ENCODE data around the gene RNF41.
A peak's percentile ranks its signal among the peaks of the same experiment; 100 is the strongest.

The RNF41 gene

DNA sequence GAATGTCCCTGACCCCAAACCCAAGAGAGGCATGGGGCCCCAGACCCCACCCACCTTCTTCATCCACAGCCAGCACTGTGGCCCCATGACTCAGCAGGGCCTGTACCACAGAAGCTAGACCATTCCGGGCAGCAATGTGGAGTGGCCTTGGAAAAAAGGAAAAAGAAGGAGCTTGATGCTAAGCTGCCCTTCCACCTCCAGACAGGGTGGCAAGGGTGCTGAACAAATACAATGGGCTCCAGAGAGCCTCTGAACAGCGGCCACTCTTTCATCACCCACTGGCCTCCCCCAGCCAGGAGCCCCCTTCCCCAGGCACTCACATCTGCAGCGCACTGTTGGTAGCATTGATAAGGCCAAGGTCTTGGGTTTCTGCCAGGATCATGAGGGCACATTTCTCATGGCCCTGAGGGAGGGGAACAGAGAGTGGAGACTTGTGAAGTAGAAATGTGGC is 22.0 kb upstream of the RNF41 start:
- DNase-seq (ENCODE audit: low spot score), result no peak

DNA sequence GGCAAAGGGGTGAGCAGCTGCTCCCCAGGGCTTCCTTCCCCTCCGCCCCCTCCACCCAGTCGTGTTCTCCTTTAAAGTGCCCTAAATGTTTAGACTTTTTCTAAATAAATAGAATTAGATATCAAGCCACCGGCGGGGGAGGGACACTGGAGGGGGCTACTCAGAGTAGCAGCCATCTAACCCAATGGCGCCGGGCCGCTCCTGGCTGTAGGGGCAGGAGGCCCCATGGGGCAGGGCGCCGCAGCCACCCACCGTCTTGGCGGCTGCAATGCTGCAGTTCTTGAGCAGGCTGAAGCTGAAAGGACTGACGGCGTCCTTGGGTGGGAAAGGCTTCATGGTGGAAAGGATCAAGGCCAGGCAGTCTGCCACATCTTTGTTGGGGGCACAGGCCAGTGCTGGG is 21.3 kb upstream of the RNF41 start:
- no peak for DNase-seq (ENCODE audit: low spot score)

DNA sequence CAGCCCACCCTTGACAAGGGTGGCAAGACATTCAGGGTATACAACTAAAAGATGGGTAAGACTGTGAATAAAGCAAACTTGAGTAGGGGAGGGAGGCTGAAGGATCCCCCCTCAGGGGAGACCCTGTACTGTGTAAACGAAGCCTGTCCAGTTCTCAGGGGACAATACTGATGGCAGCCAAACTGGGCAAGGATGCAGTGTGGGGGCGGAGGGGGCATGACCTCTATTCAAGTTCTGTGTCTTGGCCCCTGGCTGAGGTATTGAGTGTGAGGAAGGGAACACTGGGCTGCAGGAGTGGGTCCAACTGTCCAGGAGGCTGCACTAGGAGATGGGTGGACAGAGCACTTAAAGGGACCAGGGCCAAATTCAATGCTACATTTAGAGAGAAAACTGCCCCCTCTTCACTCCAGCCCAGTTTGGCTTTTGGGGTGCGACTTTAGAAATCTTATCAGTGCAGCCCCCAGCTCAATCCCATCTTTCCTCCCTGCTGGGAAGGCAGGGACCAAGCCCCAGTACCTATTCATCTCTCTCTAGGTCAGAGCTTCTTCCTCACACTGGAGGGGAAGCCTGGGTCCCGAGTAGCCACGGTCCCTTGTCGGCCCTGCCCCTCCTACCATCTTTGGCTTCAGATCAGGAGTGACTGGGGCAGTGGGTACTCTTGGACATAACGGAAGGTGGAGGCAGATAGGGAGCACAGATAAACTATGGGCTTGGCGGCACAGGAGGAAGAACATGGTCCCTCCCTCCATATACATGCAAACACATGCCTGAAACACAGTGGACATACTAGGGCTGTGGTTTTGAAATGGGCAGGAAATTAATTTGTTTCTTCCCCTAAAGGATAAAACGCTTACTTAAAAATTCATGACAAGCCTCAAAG is 19.9 kb upstream of the RNF41 start:
- DNase-seq (ENCODE audit: low spot score), result no peak

DNA sequence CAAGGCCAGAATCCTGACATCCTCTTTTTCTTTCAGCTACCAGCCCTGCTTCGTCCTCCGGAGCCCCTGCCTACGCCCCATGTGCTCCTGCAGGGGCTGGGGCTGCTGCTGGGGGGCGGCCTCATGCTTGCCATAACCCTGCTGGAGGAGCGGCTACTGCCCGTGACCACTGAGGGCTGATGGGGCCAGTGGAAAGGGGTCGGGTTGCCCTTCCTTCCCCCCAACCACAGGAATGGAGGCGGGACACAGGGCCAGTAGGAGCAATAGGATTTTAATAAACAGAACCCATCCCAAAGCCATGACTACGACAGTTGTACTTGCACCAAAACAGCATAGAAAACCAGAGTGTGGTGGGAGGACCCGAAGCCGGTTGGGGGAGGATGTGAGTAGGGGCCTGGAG is 15.8 kb upstream of the RNF41 start:
- DNase-seq (ENCODE audit: low spot score), result no peak

DNA sequence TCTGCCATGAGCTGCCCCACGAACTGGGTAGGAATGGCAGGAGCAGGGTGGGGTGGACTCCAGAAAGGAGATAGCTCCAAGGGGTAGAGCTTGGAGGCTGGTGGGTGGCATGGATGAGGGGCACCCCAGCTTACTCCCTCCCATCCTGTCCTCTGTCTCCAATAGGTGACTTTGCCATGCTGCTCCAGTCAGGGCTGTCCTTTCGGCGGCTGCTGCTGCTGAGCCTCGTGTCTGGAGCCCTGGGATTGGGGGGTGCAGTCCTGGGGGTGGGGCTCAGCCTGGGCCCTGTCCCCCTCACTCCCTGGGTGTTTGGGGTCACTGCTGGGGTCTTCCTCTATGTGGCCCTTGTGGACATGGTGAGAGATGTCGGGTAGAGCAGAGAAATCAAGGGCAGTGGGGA is 15.3 kb upstream of the RNF41 start:
- DNase-seq (ENCODE audit: low spot score), result no peak

DNA sequence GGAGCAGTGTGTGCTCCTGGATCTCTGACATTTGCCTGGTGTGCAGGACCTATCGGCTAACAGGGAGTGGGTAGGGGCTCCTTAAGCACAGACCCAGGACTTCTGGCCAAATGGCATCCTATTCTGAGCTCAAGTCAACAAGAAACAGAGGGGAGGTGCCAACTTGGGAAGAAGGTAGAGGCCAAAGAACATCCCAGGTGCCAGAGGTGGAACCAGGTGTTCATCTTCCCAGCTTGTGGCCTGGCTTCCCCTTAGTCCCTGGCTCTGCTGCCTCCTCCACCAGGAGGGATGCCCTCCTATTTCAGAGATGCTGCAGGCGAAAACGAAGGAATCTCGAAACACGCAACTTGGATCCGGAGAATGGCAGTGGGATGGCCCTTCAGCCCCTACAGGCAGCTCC is 14.4 kb upstream of the RNF41 start:
- DNase-seq (ENCODE audit: low spot score), result no peak

DNA sequence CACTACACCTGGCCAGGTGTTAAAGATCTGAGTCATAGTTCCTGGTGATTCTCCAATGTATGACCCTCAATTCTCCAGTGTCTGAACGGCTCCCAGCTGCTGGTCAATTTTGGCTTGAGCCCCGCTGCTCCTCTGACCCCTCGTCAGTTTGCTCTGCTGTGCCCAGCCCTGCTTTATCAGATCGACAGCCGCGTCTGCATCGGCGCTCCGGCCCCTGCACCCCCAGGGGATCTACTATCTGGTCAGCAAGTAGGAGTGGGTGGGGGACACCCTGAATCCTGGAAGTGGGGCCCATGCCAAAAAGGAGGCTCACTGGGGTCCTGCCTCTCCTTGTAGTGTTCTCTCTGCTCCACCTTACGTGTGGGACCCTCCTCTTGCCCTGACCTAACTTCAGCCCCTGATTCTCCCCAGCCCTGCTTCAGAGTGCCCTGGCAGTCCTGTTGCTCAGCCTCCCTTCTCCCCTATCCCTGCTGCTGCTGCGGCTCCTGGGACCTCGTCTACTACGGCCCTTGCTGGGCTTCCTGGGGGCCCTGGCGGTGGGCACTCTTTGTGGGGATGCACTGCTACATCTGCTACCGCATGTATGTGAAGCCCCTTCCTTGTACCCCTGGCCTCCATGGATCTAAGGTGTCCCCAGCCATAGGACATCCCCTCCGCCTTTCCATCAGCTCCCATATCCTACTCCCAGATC is 13.2 kb upstream of the RNF41 start:
- no peak for DNase-seq (ENCODE audit: low spot score)

DNA sequence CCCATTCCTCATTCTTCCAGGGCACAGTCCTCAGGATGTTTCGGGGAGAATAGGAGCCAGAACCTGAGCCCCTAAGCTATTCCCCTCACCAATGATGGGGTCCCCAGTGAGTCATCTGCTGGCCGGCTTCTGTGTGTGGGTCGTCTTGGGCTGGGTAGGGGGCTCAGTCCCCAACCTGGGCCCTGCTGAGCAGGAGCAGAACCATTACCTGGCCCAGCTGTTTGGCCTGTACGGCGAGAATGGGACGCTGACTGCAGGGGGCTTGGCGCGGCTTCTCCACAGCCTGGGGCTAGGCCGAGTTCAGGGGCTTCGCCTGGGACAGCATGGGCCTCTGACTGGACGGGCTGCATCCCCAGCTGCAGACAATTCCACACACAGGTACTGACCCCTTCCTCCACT is 9.5 kb upstream of the RNF41 start:
- no peak for DNase-seq (ENCODE audit: low spot score)

DNA sequence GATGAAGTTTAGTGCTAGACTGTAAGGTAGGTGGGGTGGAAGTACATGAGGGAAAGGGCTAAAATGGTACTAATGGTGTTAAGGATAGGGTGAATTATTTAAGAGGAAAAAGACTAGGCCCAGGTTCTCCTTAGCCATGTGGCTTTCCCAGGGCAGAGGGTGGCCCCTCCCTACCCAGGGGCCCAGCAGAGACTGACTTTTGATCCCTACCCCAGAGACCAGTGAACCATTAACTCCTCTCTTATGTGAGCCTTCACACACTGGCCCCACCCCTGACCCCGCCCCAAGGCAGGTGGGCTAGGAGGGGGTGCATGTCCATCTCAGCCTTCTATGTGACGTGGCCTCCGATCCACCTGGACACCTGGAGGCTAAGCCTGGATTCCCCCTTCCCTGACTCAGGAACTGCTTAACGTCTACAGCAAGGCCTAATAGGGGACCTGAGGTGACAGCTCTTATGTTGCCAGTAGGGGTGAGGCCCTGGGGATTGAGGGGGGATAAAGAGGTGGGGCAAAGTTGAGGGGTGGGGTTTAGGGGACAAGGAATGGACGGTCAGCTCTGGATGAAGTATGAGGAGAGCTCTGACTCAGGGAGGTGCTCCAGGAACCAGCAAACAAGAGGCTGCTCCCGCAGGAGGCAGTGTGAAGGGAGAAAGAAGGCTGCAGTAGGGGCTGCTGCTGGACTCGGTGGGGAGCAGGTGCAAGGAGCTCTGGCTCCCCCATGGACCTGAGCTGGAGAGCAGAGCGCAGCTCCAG is 8.9 kb upstream of the RNF41 start:
- DNase-seq (ENCODE audit: low spot score), result no peak

DNA sequence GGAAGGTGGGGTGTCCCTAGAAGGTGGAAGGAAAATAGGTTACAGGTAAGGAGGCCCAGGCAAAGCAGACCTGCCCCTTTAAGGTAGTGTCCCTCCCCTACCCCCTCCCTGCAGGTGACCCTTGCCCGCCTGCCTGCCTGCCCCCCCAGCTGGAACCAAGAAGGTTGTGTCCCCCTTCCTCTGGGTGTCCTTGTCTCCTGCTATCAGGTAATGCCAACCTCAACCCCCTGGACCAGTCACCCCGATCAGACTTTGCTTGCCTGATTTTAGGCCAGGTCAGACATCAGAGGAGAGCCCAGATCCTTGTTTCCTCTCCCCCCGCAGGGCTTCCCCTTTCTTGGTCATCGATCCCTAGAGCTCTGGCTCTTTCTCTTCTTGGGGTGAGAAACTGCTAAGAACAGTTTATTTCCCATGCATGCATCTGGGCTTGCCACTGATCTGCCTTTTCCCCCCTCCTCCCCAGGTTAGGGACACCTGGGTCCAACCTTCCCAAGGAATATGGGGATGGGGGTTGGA is 8.3 kb upstream of the RNF41 start, which contains the start of gene SLC39A5:
SLC39A5 (plus strand) TSS at position 136 of the 516 bp plus-strand sequence. CDS start 1,224 bp downstream, outside the sequence.
- DNase-seq (ENCODE audit: low spot score), result no peak

DNA sequence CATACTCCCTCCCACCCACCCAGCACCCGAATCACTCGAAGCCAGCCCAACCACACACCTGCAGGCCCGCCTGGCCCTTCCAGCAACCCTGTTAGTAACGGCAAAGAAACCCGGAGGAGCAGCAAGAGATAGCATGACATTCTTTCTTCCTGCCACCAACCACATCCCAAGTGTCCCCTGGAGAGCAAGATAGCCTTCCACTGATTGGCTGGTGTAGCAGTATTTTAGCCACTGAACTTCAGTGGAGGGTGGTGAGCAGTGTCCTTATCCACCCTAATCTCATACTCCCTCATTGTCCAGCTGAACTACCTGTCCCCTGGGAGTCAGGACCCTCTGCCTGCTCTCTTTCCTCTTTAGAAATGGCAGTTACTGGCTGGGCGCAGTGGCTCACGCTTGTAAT is 7.4 kb upstream of the RNF41 start:
- DNase-seq (ENCODE audit: low spot score), result no peak

DNA sequence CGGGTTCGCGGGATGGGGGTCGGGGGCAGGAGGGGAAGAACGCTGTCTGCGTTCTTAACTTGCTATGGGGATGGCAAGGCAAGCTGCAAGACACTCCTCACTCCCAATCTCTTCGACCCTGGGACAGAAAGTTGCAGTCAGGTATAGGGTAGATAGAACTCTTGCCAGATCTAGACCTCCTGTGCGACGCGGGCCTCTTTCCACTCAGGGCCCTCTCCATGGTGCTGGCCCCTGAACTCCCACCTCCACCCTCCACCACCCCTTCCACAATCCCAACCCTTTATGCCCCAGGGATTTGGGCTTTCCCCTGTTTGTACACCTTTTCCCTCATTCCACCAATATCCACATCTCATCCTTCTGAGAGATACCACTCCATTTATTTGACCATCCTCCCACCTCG is 3.2 kb upstream of the RNF41 start:
- no peak for DNase-seq (ENCODE audit: low spot score)

DNA sequence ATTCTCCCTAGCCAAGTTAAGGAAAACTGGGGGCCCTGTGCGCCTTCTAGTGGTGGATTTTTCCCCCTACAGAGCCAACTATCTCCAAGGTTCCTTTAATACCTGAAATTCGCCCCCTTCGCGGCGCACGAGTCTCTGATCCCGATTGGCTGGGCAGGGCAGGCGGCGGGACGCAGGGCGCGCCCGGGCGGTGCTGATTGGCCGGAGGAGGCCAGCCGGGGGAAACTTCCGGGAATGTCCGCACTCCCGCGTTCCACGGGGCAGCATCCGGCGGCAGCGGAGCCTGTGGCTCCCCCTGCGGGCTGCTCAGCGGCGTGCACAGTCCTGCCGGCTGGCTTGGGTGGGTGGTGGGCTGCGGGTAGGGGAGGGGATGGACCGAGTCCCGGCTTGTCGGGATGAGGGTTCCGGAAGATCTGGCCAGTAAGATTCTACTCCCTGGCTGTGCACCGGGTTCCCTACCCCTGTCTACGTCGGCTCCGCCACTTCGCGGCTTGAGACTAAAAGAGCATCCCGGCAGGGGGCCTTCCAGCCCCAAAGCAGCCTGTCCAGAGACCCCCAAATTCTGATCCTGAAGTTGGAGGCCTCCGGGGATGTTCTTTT is 2.5 kb upstream of the RNF41 start, which contains the start of gene NABP2:
NABP2 (plus strand) TSS at position 241 of the 600 bp plus-strand sequence. CDS start 515 bp downstream, outside the sequence.
- peak; percentile 100 for DNase-seq (ENCODE audit: low spot score)

DNA sequence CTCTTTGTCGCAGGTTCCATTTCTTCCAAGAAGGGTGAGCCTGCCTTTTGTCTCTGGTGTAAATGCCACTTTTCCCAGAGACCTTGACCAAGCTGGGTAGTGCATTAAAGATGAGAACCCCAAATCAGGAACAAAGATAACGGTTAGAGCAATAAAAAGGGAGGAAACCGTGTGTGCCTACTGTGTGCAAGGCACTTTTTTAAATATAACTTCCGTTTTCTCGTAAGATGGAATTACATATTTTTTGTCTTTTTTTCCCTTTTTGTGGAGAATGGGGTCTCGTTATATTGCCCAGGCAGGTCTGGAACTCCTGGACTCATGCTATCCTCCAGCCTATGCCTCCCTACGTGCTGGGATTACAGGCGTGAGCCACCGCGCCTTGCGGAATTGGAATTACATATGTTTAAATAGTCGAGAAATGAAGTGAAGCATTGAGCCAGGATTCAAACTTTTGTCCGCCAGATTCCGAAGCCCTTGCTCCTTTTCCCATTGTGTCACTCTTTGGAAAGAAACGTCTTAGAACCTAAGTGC is 1.9 kb upstream of the RNF41 start:
- no peak for DNase-seq (ENCODE audit: low spot score)

DNA sequence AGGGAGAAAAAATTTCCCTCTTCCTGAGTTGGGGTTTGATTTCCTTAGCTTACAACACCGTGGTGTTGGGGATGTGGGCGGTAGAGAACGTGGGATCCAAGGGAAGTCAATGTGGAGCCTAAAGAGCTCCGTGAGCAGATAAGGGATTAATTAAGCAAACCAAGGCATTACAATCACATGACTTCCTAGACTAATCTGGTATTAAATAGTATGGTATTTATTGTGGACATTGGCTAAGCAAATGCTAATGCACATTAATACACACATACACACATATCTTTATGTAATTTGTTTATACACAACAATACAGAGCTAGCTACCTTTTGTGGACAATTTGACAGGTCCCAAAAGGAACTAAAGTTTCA is 791 bp upstream of the RNF41 start:
- no peak for DNase-seq (ENCODE audit: low spot score)

DNA sequence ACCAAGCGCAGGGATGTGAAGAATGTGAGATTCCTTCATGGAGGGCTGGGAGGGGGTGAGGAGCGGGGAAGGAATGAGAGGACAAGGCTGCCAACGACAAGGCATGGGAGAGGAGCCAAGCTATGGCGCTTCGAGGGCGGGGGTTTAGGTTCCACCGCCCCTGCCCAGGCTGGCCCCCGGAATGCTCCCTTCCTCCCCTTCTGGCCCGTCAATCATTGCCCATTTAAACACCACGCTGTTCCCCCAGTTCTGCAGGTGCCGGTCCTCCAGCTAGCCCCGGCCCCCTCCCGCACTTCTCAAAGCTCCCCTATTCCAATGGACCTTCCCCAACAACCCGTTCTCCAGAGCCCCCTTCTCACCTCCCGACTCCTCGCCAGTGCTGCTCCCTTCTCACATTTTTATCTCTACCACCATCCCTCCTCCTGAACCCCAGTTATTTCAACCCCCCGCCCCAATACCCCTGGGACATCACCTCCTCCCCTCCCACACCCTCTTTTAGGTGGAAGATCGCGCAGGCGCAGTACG is 428 bp downstream of the RNF41 start:
- DNase-seq (ENCODE audit: low spot score), result peak; percentile 84

DNA sequence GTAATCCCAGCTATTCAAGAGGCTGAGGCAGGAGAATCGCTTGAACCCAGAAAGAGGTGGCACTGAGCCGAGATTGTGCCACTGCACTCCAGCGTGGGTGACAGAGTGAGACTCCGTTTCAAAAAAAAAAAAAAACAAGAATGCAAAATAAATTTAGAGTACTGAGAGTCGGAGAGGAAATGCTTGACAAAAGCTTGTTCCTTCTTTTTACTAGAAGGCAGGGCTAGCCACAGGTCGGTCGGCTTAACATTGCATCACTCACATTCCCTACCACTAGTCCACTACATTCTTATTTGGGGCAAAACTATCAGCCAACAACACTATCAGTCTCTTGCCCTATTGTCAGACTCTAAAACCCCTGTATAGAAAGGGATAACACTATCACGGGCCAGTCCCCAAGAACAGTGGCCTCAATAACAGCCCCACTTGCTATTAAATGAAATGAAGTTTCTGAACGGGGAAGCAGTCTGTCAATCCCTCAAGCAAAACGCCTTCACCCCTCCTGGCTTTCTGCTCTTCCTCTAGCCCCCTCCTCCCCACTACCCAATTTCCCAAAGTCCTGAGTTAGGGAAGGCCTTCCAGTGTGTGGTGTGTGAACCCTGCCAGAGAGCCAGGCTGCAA is 1.0 kb downstream of the RNF41 start:
- peak; percentile 66 for DNase-seq (ENCODE audit: low spot score)

DNA sequence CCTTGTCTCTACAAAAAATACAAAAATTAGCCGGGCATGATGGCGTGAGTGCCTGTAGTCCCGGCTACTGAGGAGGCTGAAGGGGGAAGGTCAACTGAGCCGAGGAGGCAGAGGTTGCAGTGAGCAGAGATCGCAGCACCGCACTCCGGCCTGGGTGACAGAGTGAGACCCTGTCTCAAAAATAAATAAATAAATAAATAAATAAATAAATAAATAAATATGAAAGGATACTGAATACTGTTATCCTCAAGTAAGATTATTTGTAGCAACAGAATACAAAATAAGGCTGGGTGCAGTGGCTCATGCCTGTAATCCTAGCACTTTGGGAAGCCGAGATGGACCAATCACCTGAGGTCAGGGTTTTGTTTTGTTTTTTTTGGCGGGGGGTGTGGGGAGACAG is 1.9 kb downstream of the RNF41 start:
- no peak for DNase-seq (ENCODE audit: low spot score)

DNA sequence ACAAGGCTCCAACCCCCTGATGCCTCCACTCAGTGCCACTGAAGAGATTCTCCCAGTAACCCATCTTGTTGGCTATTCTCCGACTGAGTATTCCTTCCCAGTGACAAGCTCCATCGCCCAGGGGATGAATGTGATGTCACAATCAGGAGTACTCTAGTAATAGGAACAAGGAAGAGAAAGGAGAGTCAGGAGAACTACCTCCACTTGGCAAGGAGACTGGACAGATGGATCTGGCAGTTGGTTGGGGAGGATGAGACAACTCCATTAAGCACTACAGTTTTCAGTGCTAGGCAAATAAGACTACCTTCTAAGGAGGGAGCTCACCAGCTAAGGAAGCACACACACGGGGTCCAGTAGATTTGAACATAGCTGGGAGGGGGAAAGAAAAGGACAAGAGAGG is 5.3 kb downstream of the RNF41 start:
- no peak for DNase-seq (ENCODE audit: low spot score)

DNA sequence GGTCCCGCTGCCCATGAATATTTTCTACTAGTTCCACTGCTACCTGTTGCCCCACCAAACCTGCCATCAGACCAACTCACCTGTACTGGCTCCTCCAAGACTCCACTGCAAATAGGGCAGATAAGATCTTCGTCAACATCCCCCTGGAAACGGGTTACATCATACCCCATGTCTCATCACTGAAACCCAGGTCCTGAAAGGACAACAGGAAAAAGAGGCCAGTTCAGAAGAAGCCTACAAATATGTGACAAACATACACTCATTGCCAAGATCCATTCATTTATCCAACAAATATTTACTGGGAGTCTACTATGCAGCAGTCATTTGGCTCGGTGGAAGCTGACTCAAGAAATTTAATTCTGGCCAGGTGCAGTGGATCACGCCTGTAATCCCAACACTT is 7.8 kb downstream of the RNF41 start:
- no peak for DNase-seq (ENCODE audit: low spot score)

DNA sequence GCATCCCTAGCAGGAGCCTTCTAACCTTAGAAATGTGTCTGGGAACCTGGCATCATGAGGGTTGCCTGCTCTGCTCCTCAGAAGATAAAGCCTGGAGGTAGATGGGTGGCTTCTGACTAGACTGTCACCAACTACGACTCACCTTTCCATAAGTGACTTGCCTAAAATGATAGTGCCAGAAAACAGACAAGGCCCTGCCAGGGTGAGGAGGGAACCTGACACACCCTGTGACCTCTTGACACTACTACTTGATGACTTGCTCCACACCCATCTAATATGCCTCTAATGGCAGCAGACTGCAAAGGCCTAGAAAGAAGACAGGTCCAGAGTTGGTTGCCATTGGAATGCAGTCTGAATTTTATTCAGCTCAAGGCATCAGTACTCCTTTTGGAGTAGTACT is 9.4 kb downstream of the RNF41 start:
- no peak for DNase-seq (ENCODE audit: low spot score)

Measured in germinal center (tissue), 1 donor.